ENCODE measurements around the gene FADS1.
A peak's percentile ranks its signal among the peaks of the same experiment; 100 is the strongest.

FADS1 gene

GRCh38 chr11:61816736-61817455 is at the start of gene FADS1:
FADS1 (minus strand) TSS chr11:61817003; CDS start chr11:61816929, 74 bp downstream.
- H3K4me3 ChIP-seq (ENCODE audit: low read depth, low read length), result peak within 1 kb of the TSS; percentile 91

GRCh38 chr11:61866231-61866957 is 49.6 kb upstream of the FADS1 start:
- H3K4me3 ChIP-seq (ENCODE audit: low read depth, low read length), result no peak overlapping the region

- H3K4me3 ChIP-seq (ENCODE audit: low read depth, low read length), result no peak overlapping the region
Measured at GRCh38 chr11:61864814-61865775, 48.3 kb upstream of the FADS1 start.

- no peak overlapping the region for H3K4me3 ChIP-seq (ENCODE audit: low read depth, low read length)
Measured at GRCh38 chr11:61863548-61864081, 46.8 kb upstream of the FADS1 start.

DNA sequence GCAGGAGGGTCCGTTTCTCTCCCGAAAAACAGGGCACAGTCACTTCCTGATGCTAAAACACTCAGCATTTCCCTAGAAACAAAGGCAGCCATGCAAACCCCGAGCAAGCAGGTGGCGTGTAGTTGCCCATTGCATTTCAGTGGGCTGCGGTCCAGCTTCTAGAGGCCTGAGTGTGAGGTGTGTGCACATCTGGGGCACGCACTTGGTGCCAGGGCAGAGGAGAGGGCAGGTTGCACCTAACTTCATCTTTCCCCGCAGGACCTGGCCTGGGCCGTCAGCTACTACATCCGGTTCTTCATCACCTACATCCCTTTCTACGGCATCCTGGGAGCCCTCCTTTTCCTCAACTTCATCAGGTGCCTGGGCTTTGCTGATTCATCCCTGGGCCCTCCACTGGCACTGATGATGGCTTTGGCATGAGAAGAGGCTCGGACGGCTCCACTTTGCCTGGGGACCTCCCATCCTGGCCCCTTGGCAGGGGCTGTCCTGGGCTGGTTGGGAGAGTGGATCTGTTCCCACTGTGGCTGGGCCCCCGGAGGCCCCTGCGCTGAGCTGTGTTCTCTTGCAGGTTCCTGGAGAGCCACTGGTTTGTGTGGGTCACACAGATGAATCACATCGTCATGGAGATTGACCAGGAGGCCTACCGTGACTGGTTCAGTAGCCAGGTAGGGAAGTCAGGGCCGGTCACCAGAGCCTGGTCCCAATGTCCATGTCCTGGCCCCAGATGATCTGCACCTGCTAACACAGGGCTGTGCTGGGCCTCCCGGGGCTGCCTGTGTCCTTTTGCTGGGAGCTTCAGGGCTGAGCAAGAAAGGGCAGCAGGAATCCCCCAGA is 46.1 kb upstream of the FADS1 start:
- H3K4me3 ChIP-seq (ENCODE audit: low read depth, low read length), result no peak overlapping the region

DNA sequence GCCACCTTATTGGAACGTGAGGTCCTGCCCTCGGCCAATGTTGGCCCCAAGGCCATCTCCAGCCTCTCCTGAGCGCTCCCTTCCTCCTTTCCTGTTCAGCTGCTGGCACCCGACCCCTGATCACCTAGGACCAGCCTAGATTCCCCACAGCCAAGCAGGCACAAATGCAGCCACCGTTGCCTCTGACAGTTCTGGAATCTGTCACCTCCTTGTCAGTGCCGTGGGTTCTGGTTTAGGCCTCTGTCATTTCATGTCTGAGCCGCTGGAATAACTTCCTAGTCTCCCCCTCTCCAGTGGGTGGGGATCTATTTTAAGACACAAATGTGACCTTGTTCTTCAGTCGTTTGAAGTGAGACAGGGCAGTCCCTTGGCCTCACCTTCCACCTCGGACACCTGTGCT is 44.8 kb upstream of the FADS1 start:
- no peak overlapping the region for H3K4me3 ChIP-seq (ENCODE audit: low read depth, low read length)

DNA sequence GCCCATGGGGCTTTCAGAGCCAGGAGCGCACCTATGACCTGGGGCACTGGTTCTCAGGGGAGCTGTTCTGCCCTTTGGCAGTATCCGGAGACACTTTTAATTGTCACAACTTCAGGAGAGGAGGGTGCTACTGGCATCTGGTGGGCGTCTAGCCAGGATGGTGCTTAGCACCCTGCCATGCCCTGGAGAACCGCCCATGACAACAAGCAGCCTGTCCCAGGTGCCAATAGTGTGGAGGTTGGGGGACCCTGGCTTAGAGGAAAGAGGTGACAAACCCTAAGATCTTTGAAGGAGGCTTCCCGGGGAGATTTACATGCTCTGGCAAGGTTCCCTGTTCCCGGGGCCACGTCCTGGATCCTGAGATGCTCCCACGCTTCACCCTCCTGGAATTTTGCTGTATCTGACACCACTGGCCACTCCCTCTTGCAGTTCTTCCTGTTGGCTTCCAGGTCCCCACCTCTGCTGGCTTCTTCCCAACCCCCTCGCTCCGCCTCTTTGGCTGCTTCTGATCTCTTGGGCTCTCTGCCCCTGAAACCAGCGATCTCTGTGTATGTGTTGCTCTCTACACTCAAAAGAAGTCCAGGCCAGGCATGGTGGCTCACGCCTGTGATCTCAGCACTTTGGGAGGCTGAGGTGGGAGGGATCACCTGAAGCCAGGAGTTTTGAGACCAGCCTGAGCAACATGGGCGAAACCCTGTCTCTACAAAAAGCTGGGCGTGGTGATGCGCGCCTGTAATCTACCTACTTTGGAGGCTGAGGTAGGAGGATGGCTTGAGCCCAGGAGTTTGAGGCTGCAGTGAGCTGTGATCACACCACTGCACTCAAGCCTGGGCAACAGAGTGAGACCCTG is 43.5 kb upstream of the FADS1 start:
- H3K4me3 ChIP-seq (ENCODE audit: low read depth, low read length), result no peak overlapping the region

GRCh38 chr11:61855939-61856680 is 39.3 kb upstream of the FADS1 start:
- no peak overlapping the region for H3K4me3 ChIP-seq (ENCODE audit: low read depth, low read length)

- H3K4me3 ChIP-seq (ENCODE audit: low read depth, low read length), result no peak overlapping the region
Measured at GRCh38 chr11:61854966-61855714, 38.3 kb upstream of the FADS1 start.

DNA sequence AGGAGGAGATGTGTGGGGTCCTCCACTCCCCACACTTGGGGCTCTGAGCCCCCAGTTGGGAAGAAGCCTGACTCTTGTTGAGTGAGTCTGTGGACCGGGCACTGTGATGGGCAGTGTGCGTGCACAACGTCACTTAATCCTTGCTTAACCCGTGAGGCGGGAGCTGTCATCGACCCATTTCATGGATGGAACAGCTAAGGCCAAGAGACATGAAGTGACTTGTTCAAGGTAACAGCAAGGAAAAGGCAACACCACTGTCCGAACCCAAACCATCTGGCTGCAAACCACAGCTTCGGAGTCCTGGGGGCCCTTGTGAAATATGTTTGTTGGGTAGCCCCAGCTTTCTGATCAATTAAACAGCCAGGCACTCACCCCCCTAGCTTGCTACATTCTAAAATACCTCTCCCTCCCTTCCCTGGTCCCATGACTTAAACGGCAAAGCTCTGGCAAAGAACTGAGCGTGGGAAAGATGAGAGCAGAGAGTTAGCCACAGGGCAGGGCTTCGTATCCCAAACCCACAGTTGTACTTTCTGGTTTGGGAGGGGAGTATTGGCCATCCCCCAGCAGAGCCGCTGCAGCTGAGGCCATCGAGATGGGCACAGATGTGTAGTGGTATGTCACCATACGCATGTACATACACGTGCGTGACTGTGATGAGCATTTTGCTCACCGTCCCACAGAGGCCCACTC is 37.5 kb upstream of the FADS1 start:
- no peak overlapping the region for H3K4me3 ChIP-seq (ENCODE audit: low read depth, low read length)

DNA sequence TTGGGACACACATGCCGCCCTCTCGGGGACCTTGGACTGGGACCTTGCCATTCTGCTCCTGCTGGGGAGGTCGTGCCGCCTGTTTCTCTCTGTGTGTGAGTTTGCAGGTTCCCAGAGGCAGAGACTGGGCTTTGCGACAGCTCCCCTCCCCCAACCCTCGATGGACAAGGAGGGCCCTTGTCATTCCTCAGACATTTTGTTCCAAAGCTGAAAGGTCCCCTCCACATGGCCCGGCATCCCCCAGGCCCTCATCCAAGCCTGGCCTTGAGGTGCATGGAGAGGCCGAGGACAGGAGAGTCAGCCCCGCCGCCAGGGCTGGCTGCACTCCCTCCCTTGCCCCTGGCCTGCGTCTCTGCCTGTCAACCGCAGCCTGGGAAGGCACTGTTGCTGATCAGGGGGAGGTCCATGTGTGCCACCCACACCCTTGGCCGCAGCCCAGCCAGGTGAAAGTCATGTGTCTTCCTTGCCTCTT is 36.9 kb upstream of the FADS1 start:
- H3K4me3 ChIP-seq (ENCODE audit: low read depth, low read length), result no peak overlapping the region

- no peak overlapping the region for H3K4me3 ChIP-seq (ENCODE audit: low read depth, low read length)
Measured at GRCh38 chr11:61851900-61852295, 35.1 kb upstream of the FADS1 start.

GRCh38 chr11:61851113-61851899 is 34.5 kb upstream of the FADS1 start:
- H3K4me3 ChIP-seq (ENCODE audit: low read depth, low read length), result no peak overlapping the region

- H3K4me3 ChIP-seq (ENCODE audit: low read depth, low read length), result no peak overlapping the region
Measured at GRCh38 chr11:61850687-61851086, 33.9 kb upstream of the FADS1 start.

GRCh38 chr11:61848631-61849030 is 31.8 kb upstream of the FADS1 start:
- H3K4me3 ChIP-seq (ENCODE audit: low read depth, low read length), result no peak overlapping the region

GRCh38 chr11:61847914-61848581 is 31.2 kb upstream of the FADS1 start:
- H3K4me3 ChIP-seq (ENCODE audit: low read depth, low read length), result no peak overlapping the region
